Thyroid gland (tissue), 4 donors: ENCODE measurements around the gene SF3B5.
A peak's percentile ranks its signal among the peaks of the same experiment; 100 is the strongest.

Experiments
- CTCF ChIP-seq, 6 experiments: fragments of 200-600 bp in 3 of 6; fragments of 450-650 bp in 3 of 6; sonication (generic) in 3 of 6; IDR thresholded peaks; one replicate each; pipeline ENCODE4 v1.5.1; 2016 to 2019; ENCODE audit warnings: antibody characterized with exemption in 6 of 6, mild to moderate bottlenecking in 2 of 6, inconsistent platforms in 1 of 6, moderate library complexity in 1 of 6
- POLR2A ChIP-seq, 2 donors: fragments of 450-650 bp; IDR thresholded peaks; one replicate each; pipeline ENCODE4 v1.6.1; 2017; ENCODE audit warnings: antibody characterized with exemption in 2 of 2, mild to moderate bottlenecking in 2 of 2, moderate library complexity in 1 of 2

GRCh38 chr6:144063744-144064401 lies 31.5 kb downstream of the SF3B5 start:
- peak in 1 of 6 experiments; percentile 19 for TF ChIP-seq CTCF (IDR thresholded peaks at IDR 0.05)
- TF ChIP-seq POLR2A (IDR thresholded peaks at IDR 0.05), result peak in 1 of 2 donors; percentile 95
